Testis (tissue), 2 donors: ENCODE results near the gene CLN3.

Experiments used
- POLR2A ChIP-seq: fragments of 450-650 bp; IDR thresholded peaks from one replicate; pipeline ENCODE4 v1.6.1; 2017; ENCODE audit warnings: antibody characterized with exemption, mild to moderate bottlenecking, moderate library complexity
- TF ChIP-seq, protein P1 (sequence below), 3 experiments: fragments of 450-650 bp in 2 of 3; fragments of 200-600 bp in 1 of 3; sonication (generic) in 1 of 3; IDR thresholded peaks; one replicate each; pipeline ENCODE4 v1.5.1; 2016 to 2019; ENCODE audit warnings: antibody characterized with exemption in 3 of 3, mild to moderate bottlenecking in 2 of 3, moderate library complexity in 1 of 3

DNA sequence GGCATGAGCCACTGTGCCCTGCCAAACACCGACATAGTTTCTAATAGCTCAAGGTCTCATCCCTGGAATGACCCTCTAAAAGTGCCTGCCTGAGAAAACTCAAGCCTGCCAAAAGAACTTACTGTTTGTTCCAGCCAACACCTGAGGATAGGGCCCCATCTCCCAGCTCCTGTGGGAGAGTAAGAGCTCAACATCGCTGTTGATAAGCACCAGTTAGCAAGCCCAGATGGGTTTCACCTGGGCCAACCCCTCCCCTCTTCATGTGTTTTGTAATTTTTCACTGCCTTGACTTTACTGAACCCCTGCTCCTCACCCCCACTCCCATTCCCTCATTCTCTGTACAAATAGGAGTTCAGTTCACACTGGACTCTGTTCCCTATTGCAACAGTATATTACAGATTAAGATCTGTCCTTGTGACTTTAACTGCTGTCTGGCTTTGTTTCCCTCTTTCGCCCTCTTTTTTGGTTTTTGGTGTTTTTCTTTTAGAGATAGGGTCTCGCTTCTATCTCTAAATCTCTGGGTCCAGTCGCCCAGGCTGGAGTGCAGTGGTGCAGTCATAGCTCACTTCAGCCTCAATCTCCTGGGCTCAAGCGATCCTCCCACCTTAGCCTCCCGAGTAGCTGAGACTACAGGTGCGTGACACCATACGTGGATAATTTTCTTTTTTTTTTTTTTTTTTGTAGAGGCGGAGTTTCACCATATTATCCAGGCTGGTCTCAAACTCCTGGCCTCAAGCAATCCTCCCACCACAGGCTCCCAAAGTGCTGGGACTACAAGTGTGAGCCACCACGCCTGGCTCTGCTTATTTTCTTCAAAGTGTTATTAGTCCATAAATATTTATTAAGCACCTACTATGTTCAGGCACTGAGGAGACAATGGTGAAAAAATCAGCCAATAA is 34.6 kb upstream of the CLN3 start:
- TF ChIP-seq, protein P1, sequence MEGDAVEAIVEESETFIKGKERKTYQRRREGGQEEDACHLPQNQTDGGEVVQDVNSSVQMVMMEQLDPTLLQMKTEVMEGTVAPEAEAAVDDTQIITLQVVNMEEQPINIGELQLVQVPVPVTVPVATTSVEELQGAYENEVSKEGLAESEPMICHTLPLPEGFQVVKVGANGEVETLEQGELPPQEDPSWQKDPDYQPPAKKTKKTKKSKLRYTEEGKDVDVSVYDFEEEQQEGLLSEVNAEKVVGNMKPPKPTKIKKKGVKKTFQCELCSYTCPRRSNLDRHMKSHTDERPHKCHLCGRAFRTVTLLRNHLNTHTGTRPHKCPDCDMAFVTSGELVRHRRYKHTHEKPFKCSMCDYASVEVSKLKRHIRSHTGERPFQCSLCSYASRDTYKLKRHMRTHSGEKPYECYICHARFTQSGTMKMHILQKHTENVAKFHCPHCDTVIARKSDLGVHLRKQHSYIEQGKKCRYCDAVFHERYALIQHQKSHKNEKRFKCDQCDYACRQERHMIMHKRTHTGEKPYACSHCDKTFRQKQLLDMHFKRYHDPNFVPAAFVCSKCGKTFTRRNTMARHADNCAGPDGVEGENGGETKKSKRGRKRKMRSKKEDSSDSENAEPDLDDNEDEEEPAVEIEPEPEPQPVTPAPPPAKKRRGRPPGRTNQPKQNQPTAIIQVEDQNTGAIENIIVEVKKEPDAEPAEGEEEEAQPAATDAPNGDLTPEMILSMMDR (IDR thresholded peaks at IDR 0.05) = no peak
- TF ChIP-seq POLR2A = no peak
